H1 (cell line): ENCODE data around the gene CYP4Z1.
A peak's percentile ranks its signal among the peaks of the same experiment; 100 is the strongest.

Experiments
- ATF3 ChIP-seq: IDR thresholded peaks from 2 replicates; pipeline ENCODE4 v1.6.1; 2011; ENCODE audit warnings: low read depth, mild to moderate bottlenecking, low read length; ENCODE audit not compliant: insufficient read depth
- CHD2 ChIP-seq: IDR thresholded peaks from 2 replicates; pipeline ENCODE4 v1.6.1; 2012; ENCODE audit warnings: low read length, improper control_type of control experiment
- CTCF ChIP-seq, 3 experiments: IDR thresholded peaks; 1 replicate in 2 of 3; 2 replicates in 1 of 3; pipeline versions ENCODE4 v1.5.1 to v1.6.1; 2011; ENCODE audit warnings: low read length in 3 of 3, mild to moderate bottlenecking in 3 of 3, inconsistent platforms in 2 of 3, low read depth in 1 of 3, moderate library complexity in 1 of 3; ENCODE audit not compliant: insufficient read depth in 1 of 3; ENCODE audit errors: control extremely low read depth in 1 of 3
- EGR1 ChIP-seq: IDR thresholded peaks from 2 replicates; pipeline ENCODE4 v1.6.1; 2011; ENCODE audit warnings: low read depth, low read length, borderline replicate concordance
- EP300 ChIP-seq, 2 experiments: IDR thresholded peaks; 1 replicate in 1 of 2; 2 replicates in 1 of 2; pipeline ENCODE4 v1.6.1; 2011 to 2012; ENCODE audit warnings: low read depth in 2 of 2, low read length in 2 of 2, mild to moderate bottlenecking in 2 of 2, borderline replicate concordance in 1 of 2, inconsistent platforms in 1 of 2, moderate library complexity in 1 of 2
- EZH2 ChIP-seq: fragments of 200-600 bp; sonication (generic); IDR thresholded peaks from 2 replicates; pipeline ENCODE4 v1.7.1; 2012; ENCODE audit warnings: low read depth, mild to moderate bottlenecking, moderate library complexity, low read length, inconsistent platforms; ENCODE audit not compliant: severe bottlenecking
- GTF2F1 ChIP-seq: IDR thresholded peaks from 2 replicates; pipeline ENCODE4 v1.6.1; 2012; ENCODE audit warnings: low read depth, low read length, improper control_type of control experiment, borderline replicate concordance
- JUN ChIP-seq: IDR thresholded peaks from 2 replicates; pipeline ENCODE4 v1.6.1; 2011; ENCODE audit warnings: low read depth, mild to moderate bottlenecking, improper control_type of control experiment, low read length
- JUND ChIP-seq: IDR thresholded peaks from 2 replicates; pipeline ENCODE4 v1.6.1; 2011; ENCODE audit warnings: mild to moderate bottlenecking, improper control_type of control experiment, low read length
- POLR2A ChIP-seq, 2 experiments: IDR thresholded peaks; 1 replicate in 1 of 2; 2 replicates in 1 of 2; pipeline ENCODE4 v1.6.1; 2011; ENCODE audit warnings: low read depth in 2 of 2, low read length in 2 of 2, mild to moderate bottlenecking in 2 of 2; ENCODE audit errors: control extremely low read depth in 1 of 2
- POLR2AphosphoS5 ChIP-seq: IDR thresholded peaks from 2 replicates; pipeline ENCODE4 v1.6.1; 2011; ENCODE audit warnings: low read depth, low read length
- RAD21 ChIP-seq, 2 experiments: IDR thresholded peaks in 1 of 2; conservative IDR thresholded peaks in 1 of 2; 2 replicates each; pipeline ENCODE4 v1.6.1; 2011; ENCODE audit warnings: low read depth in 2 of 2, low read length in 2 of 2, improper control_type of control experiment in 1 of 2, inconsistent platforms in 1 of 2, mild to moderate bottlenecking in 1 of 2, moderate library complexity in 1 of 2
- TAF1 ChIP-seq: IDR thresholded peaks from 2 replicates; pipeline ENCODE4 v1.6.1; 2011; ENCODE audit warnings: mild to moderate bottlenecking, low read depth, low read length
- TF ChIP-seq, protein P1 (sequence below): IDR thresholded peaks from 2 replicates; pipeline ENCODE4 v1.6.1; 2012; ENCODE audit warnings: inconsistent platforms

DNA sequence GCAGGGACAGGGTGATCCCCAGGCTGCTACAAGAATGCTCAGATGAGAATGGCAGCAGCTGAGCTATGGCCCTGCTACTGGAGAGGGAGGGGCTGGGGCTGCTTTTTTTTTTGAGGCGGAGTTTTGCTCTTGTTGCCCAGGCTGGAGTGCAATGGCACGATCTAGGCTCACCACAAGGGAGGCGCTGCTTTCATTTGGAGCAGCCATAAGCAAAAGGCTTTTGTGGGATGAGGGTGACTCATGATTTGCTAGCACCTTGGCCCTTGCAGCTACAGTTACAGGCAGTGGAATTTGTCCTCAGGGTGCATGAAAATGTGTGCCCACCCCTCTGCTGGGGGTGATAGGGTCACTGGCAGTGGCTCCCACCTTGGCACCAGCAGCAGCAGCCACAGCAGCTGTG lies 37.8 kb downstream of the CYP4Z1 start:
- TF ChIP-seq CTCF (IDR thresholded peaks at IDR 0.05; ENCODE audit: control extremely low read depth in 1 of 3, insufficient read depth in 1 of 3, low read depth in 1 of 3, low read length in 3 of 3) = peak in 1 of 3 experiments; percentile 17; a peak in 1 of 4 replicates
- TF ChIP-seq POLR2A (IDR thresholded peaks at IDR 0.05; ENCODE audit: control extremely low read depth in 1 of 2, low read depth in 2 of 2, low read length in 2 of 2) = no peak
- TF ChIP-seq RAD21 (IDR thresholded peaks at IDR 0.05 in 1 of 2, conservative IDR thresholded peaks at IDR 0.05 in 1 of 2; ENCODE audit: low read depth in 2 of 2, low read length in 2 of 2) = peak in 1 of 2 experiments; percentile 5; a peak in 1 of 4 replicates
- TF ChIP-seq EZH2 = no peak
- no peak for TF ChIP-seq GTF2F1
- TF ChIP-seq EGR1 = no peak
- TF ChIP-seq ATF3 = no peak
- TF ChIP-seq TAF1 = no peak
- TF ChIP-seq JUN = no peak
- no peak for TF ChIP-seq EP300 (IDR thresholded peaks at IDR 0.05; ENCODE audit: borderline replicate concordance in 1 of 2, low read depth in 2 of 2, low read length in 2 of 2)
- TF ChIP-seq, protein P1, sequence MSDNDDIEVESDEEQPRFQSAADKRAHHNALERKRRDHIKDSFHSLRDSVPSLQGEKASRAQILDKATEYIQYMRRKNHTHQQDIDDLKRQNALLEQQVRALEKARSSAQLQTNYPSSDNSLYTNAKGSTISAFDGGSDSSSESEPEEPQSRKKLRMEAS = no peak
- TF ChIP-seq JUND = no peak
- TF ChIP-seq CHD2 = no peak
- no peak for TF ChIP-seq POLR2AphosphoS5
